H9 (cell line): Measurements from ENCODE around the gene UMPS. TPM values are rescaled to one million over a fixed set of nuclear protein-coding genes. Genes with fewer than 3 reads are reported as not detected.

Experiments used
- DNase-seq: peaks from one replicate; pipeline ENCODE4 v3.0.0-alpha.2; 2017
- H2AFZ ChIP-seq: one replicate; pipeline ENCODE4 v1.6.1; 2013; ENCODE audit warnings: mild to moderate bottlenecking, low read length, control low read depth, moderate library complexity
- H2AK5ac ChIP-seq: 2 replicates; pipeline ENCODE4 v1.6.1; 2013; ENCODE audit warnings: low read length, control low read depth, mixed read lengths; ENCODE audit not compliant: insufficient read length
- H2BK120ac ChIP-seq: one replicate; pipeline ENCODE4 v1.6.1; 2013; ENCODE audit warnings: low read depth, mild to moderate bottlenecking, low read length, control low read depth, inconsistent platforms; ENCODE audit not compliant: poor library complexity, severe bottlenecking
- H2BK12ac ChIP-seq: 2 replicates; pipeline ENCODE4 v1.6.1; 2013; ENCODE audit warnings: low read length, control low read depth, mixed read lengths, low read depth; ENCODE audit not compliant: insufficient read length
- H2BK15ac ChIP-seq: 2 replicates; pipeline ENCODE4 v1.6.1; 2013; ENCODE audit warnings: low read depth, low read length, control low read depth
- H2BK20ac ChIP-seq: one replicate; pipeline ENCODE4 v1.6.1; 2013; ENCODE audit warnings: low read depth, mild to moderate bottlenecking, low read length, control low read depth, inconsistent platforms; ENCODE audit not compliant: poor library complexity, severe bottlenecking
- H2BK5ac ChIP-seq: 2 replicates; pipeline ENCODE4 v1.6.1; 2013; ENCODE audit warnings: low read length, control low read depth, mixed read lengths; ENCODE audit not compliant: insufficient read length
- H3K14ac ChIP-seq: 2 replicates; pipeline ENCODE4 v1.6.1; 2013; ENCODE audit warnings: low read length, control low read depth; ENCODE audit not compliant: insufficient read depth
- H3K18ac ChIP-seq: 2 replicates; pipeline ENCODE4 v1.6.1; 2013; ENCODE audit warnings: low read depth, mild to moderate bottlenecking, mixed read lengths, low read length, control low read depth; ENCODE audit not compliant: insufficient read length
- H3K23ac ChIP-seq: 2 replicates; pipeline ENCODE4 v1.6.1; 2013; ENCODE audit warnings: low read length, control low read depth, mixed read lengths, low read depth; ENCODE audit not compliant: insufficient read length
- H3K23me2 ChIP-seq: 2 replicates; pipeline ENCODE4 v1.6.1; 2013; ENCODE audit warnings: low read depth, mild to moderate bottlenecking, mixed read lengths, low read length, control low read depth; ENCODE audit not compliant: insufficient read length, poor library complexity, severe bottlenecking
- H3K27ac ChIP-seq: 2 replicates; pipeline ENCODE4 v1.5.1; 2013; ENCODE audit warnings: low read length, control low read depth, mixed read lengths, low read depth; ENCODE audit not compliant: insufficient read length
- H3K27me3 ChIP-seq: 2 replicates; pipeline ENCODE4 v1.6.1; 2013; ENCODE audit warnings: low read length, control low read depth, inconsistent platforms; ENCODE audit not compliant: insufficient read depth
- H3K4ac ChIP-seq: 2 replicates; pipeline ENCODE4 v1.6.1; 2013; ENCODE audit warnings: low read depth, mild to moderate bottlenecking, control low read depth, inconsistent platforms, low read length, moderate library complexity
- H3K4me1 ChIP-seq: 2 replicates; pipeline ENCODE4 v1.6.1; 2013; ENCODE audit warnings: low read length, control low read depth, inconsistent platforms; ENCODE audit not compliant: insufficient read depth
- H3K4me2 ChIP-seq: 2 replicates; pipeline ENCODE4 v1.6.1; 2013; ENCODE audit warnings: low read length, control low read depth, mixed read lengths; ENCODE audit not compliant: insufficient read length, insufficient read depth
- H3K56ac ChIP-seq: 2 replicates; pipeline ENCODE4 v1.6.1; 2013; ENCODE audit warnings: low read depth, mild to moderate bottlenecking, mixed read lengths, low read length, control low read depth; ENCODE audit not compliant: insufficient read length
- H3K79me1 ChIP-seq: 2 replicates; pipeline ENCODE4 v1.6.1; 2013; ENCODE audit warnings: low read depth, mild to moderate bottlenecking, moderate library complexity, low read length, control low read depth, inconsistent platforms; ENCODE audit not compliant: insufficient read depth, poor library complexity, severe bottlenecking
- H3K79me2 ChIP-seq: 2 replicates; pipeline ENCODE4 v1.6.1; 2013; ENCODE audit warnings: low read length, control low read depth, inconsistent platforms; ENCODE audit not compliant: insufficient read depth
- H3K9ac ChIP-seq: 2 replicates; pipeline ENCODE4 v1.6.1; 2013; ENCODE audit warnings: low read length, control low read depth, mixed read lengths; ENCODE audit not compliant: insufficient read length; ENCODE audit errors: extremely low read depth
- H3K9me3 ChIP-seq: one replicate; pipeline ENCODE4 v1.6.1; 2013; ENCODE audit warnings: low read depth, low read length, inconsistent platforms; ENCODE audit not compliant: control insufficient read depth
- H3T11ph ChIP-seq: one replicate; pipeline ENCODE4 v1.6.1; 2013; ENCODE audit warnings: mild to moderate bottlenecking, low read length, control low read depth, inconsistent platforms
- H4K20me1 ChIP-seq: one replicate; pipeline ENCODE4 v1.6.1; 2013; ENCODE audit not compliant: control insufficient read depth, insufficient read length, insufficient read depth
- H4K5ac ChIP-seq: 2 replicates; pipeline ENCODE4 v1.6.1; 2013; ENCODE audit warnings: low read depth, mild to moderate bottlenecking, mixed read lengths, low read length, control low read depth; ENCODE audit not compliant: insufficient read length
- H4K8ac ChIP-seq: replicated peaks from 2 replicates; pipeline ENCODE4 v1.6.1; 2013; ENCODE audit warnings: low read length, control low read depth, mixed read lengths, low read depth; ENCODE audit not compliant: insufficient read length
- H4K91ac ChIP-seq: 2 replicates; pipeline ENCODE4 v1.6.1; 2013; ENCODE audit warnings: low read depth, mild to moderate bottlenecking, moderate library complexity, mixed read lengths, low read length, control low read depth; ENCODE audit not compliant: insufficient read length
- H3K27ac Mint-ChIP-seq, 3 experiments: 2 replicates in 2 of 3; 3 replicates in 1 of 3; pipeline ENCODE4 v1.8.0; 2020 to 2021; ENCODE audit warnings: mixed read lengths in 3 of 3, mild to moderate bottlenecking in 1 of 3, moderate library complexity in 1 of 3
- H3K27me3 Mint-ChIP-seq: 2 replicates; pipeline ENCODE4 v1.8.0; 2021; ENCODE audit warnings: low read depth, mild to moderate bottlenecking, moderate library complexity, mixed read lengths
- H3K36me3 Mint-ChIP-seq, 3 experiments: 2 replicates in 2 of 3; 3 replicates in 1 of 3; pipeline ENCODE4 v1.8.0; 2020 to 2021; ENCODE audit warnings: low read depth in 3 of 3, mixed read lengths in 3 of 3; ENCODE audit not compliant: insufficient read depth in 1 of 3
- H3K4me1 Mint-ChIP-seq, 2 experiments: 2 replicates each; pipeline ENCODE4 v1.8.0; 2020; ENCODE audit warnings: mixed read lengths in 2 of 2
- H3K4me3 Mint-ChIP-seq, 2 experiments: 2 replicates in 1 of 2; 3 replicates in 1 of 2; pipeline ENCODE4 v1.8.0; 2020 to 2021; ENCODE audit warnings: mild to moderate bottlenecking in 2 of 2, mixed read lengths in 2 of 2, moderate library complexity in 1 of 2
- H3K9me3 Mint-ChIP-seq, 2 experiments: 2 replicates in 1 of 2; 3 replicates in 1 of 2; pipeline ENCODE4 v1.8.0; 2020; ENCODE audit warnings: mild to moderate bottlenecking in 2 of 2, mixed read lengths in 2 of 2, moderate library complexity in 1 of 2
- WGBS: extraction: QIAGEN DNeasy Blood & Tissue Kit; methylation state at CpG from one replicate; pipeline ENCODE4 v1.1.7; 2013; ENCODE audit warnings: missing lambda C conversion rate, low lambda C conversion rate, mixed read lengths; ENCODE audit not compliant: insufficient read length; ENCODE audit errors: extremely low coverage; 5-methylcytosine and 5-hydroxymethylcytosine counted together
- total RNA-seq: library from RNA; stranded (reverse); gene quantifications from 2 replicates; pipeline ENCODE4 v1.2.1, GENCODE V29; 2021
- TF ChIP-seq, protein P1 (sequence below): fragments of 200-600 bp; sonication (generic); conservative IDR thresholded peaks from 3 replicates; pipeline ENCODE4 v1.8.0; 2021; ENCODE audit warnings: antibody characterized with exemption, mild to moderate bottlenecking

The UMPS gene
- total RNA-seq, 1 experiment from 2014 or later, result 65.4 TPM

DNA sequence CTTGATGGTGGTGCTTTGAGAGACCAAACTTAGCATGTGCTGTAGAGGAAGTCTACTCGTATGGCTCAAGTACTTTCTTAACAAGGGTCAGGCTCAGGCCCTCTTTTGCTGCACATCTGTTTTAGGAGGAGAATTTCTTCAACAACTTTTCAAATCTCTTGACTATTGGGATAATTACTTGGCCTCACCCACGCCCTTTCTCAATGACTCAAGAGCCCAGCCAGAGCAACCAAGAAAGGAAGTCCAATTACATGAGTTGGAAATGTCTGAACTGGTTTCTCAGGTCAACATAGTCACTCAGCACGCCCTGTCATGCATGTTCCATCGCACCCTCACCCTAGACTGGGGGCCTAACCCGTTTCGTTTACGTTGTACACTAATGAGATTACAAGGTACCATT, 44.8 kb upstream of the UMPS start:
- no peak overlapping the region for H3K4me3 Mint-ChIP-seq
- TF ChIP-seq, protein P1, sequence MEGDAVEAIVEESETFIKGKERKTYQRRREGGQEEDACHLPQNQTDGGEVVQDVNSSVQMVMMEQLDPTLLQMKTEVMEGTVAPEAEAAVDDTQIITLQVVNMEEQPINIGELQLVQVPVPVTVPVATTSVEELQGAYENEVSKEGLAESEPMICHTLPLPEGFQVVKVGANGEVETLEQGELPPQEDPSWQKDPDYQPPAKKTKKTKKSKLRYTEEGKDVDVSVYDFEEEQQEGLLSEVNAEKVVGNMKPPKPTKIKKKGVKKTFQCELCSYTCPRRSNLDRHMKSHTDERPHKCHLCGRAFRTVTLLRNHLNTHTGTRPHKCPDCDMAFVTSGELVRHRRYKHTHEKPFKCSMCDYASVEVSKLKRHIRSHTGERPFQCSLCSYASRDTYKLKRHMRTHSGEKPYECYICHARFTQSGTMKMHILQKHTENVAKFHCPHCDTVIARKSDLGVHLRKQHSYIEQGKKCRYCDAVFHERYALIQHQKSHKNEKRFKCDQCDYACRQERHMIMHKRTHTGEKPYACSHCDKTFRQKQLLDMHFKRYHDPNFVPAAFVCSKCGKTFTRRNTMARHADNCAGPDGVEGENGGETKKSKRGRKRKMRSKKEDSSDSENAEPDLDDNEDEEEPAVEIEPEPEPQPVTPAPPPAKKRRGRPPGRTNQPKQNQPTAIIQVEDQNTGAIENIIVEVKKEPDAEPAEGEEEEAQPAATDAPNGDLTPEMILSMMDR, result no peak
- Histone ChIP-seq H3K23me2 (no peaks in the 10 kb centered on the region), H3K9me3 (no peaks in the 10 kb centered on the region), H4K91ac (no peak overlapping the region), H4K5ac (no peak overlapping the region), H2BK120ac (no peak overlapping the region), H3K4me1 (no peaks in the 10 kb centered on the region; the same call in 1 of the 2 replicates), H2BK15ac (no peak overlapping the region), H3K79me1 (no peaks in the 10 kb centered on the region), H2BK20ac (no peak overlapping the region), H2BK12ac (no peak overlapping the region), H2BK5ac (no peak overlapping the region), H2AFZ (no peak overlapping the region), H3K9ac (no peak overlapping the region), H3K4me2 (no peak overlapping the region), H3K14ac (no peak overlapping the region), H3K56ac (no peak overlapping the region), H3K27me3 (no peaks in the 10 kb centered on the region), H4K20me1 (no peaks in the 10 kb centered on the region), H3K18ac (no peak overlapping the region), H3T11ph (no peak overlapping the region), H3K79me2 (no peaks in the 10 kb centered on the region), H4K8ac (no peak overlapping the region), H3K4ac (no peak overlapping the region), H3K23ac (no peak overlapping the region), H2AK5ac (no peak overlapping the region), H3K27ac (no peak overlapping the region)
- H3K27me3 Mint-ChIP-seq, result no peaks in the 10 kb centered on the region; the same call in 1 of the 2 replicates
- no CpG with 5 or more reads among the region's 7 CpGs for WGBS
- peaks cover 0 to 12% of the 10 kb centered on the region in 2 experiments; a peak in 2 of 4 replicates for H3K4me1 Mint-ChIP-seq
- no peaks in the 10 kb centered on the region for H3K36me3 Mint-ChIP-seq
- H3K27ac Mint-ChIP-seq, result no peak overlapping the region
- no peak for DNase-seq
- no peaks in the 10 kb centered on the region for H3K9me3 Mint-ChIP-seq
